Testis (tissue), 2 donors: ENCODE measurements around the gene NKAP.
"Not testable (repeated sequence)": the region's sequence is repeated elsewhere in the genome, so short reads cannot be mapped to it uniquely, and the experiment has no call there.

Experiments used
- POLR2A ChIP-seq: fragments of 450-650 bp; IDR thresholded peaks from one replicate; pipeline ENCODE4 v1.6.1; 2017; ENCODE audit warnings: antibody characterized with exemption, mild to moderate bottlenecking, moderate library complexity
- TF ChIP-seq, protein P1 (sequence below), 3 experiments: fragments of 450-650 bp in 2 of 3; fragments of 200-600 bp in 1 of 3; sonication (generic) in 1 of 3; IDR thresholded peaks; one replicate each; pipeline ENCODE4 v1.5.1; 2016 to 2019; ENCODE audit warnings: antibody characterized with exemption in 3 of 3, mild to moderate bottlenecking in 2 of 3, moderate library complexity in 1 of 3

DNA sequence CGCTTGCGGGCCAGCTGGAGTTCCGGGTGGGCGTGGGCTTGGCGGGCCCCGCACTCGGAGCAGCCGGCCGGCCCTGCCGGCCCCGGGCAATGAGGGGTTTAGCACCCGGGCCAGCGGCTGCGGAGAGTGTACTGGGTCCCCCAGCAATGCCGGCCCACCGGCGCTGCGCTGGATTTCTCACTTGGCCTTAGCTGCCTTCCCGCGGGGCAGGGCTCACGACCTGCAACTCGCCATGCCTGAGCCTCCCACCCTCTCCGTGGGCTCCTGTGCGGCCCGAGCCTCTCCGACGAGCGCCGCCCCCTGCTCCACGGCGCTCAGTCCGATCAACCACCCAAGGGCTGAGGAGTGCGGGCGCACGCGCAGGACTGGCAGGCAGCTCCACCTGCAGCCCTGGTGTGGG lies 52.9 kb downstream of the NKAP start:
- TF ChIP-seq, protein P1, sequence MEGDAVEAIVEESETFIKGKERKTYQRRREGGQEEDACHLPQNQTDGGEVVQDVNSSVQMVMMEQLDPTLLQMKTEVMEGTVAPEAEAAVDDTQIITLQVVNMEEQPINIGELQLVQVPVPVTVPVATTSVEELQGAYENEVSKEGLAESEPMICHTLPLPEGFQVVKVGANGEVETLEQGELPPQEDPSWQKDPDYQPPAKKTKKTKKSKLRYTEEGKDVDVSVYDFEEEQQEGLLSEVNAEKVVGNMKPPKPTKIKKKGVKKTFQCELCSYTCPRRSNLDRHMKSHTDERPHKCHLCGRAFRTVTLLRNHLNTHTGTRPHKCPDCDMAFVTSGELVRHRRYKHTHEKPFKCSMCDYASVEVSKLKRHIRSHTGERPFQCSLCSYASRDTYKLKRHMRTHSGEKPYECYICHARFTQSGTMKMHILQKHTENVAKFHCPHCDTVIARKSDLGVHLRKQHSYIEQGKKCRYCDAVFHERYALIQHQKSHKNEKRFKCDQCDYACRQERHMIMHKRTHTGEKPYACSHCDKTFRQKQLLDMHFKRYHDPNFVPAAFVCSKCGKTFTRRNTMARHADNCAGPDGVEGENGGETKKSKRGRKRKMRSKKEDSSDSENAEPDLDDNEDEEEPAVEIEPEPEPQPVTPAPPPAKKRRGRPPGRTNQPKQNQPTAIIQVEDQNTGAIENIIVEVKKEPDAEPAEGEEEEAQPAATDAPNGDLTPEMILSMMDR (IDR thresholded peaks at IDR 0.05), result not testable (repeated sequence)
- TF ChIP-seq POLR2A, result not testable (repeated sequence)
